ENCODE results near the gene MYH14. TPM values are rescaled to one million over a fixed set of nuclear protein-coding genes. Genes with fewer than 3 reads are reported as not detected.

The MYH14 gene
- total and polyA plus RNA-seq, 2 of the 13 experiments (the other 11 are each of a cell fraction or from before 2014, with no cell fraction given), result 5.5 to 5.8 TPM

DNA sequence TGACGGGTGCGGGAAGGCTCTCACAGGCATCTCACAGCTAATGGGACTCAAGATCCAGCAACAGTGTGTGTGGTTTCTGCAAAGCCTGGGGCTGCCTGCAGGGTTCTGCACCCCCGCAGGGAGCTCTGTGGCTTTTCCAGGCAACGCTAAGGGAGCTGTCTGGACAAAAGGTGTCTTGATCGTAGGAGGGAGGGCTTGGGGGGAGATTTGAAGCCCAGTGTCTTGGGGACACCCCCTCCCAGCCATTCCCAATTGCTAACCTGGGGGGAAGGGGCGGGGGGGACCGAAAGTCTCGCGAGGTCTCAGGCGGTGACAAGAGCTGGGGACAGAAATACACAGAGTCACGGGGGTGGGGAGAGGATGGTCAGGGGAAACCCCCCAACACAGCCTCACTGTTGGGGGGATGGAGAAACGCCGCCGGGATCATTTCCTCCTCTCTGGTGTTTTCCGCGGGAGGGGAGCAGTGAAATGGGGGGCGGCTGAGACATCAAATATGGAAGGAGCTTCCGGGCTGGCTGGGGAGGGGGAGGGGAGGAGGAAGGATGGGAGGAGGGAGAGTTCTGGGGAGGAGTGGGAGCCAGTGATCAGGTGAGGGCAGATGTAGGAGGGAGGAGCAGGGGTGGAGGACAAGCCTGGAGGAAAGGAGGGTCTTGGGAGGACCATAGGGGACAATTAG, 112.5 kb downstream of the MYH14 start:
- 83% methylated on average over 17 of the region's 18 CpGs for WGBS (ENCODE audit: low lambda C conversion rate)
- no peak overlapping the region for H3K9ac ChIP-seq (ENCODE audit: insufficient read depth, low read depth, low read length)
- no peaks in the 10 kb centered on the region for H3K9me3 ChIP-seq (ENCODE audit: low read length)
- TF ChIP-seq ZNF10 (CRISPR knock-in tag; IDR thresholded peaks at IDR 0.05; ENCODE audit: borderline replicate concordance, low read depth) (no peak), ZNF263 (CRISPR knock-in tag; IDR thresholded peaks at IDR 0.05) (peak; percentile 87)
- intact Hi-C loops (cut with micrococcal nuclease; ENCODE audit: unreplicated experiment) (no loop called here), in situ Hi-C loops (cut with HindIII; ENCODE audit: extremely low pct_ligation_motif_present, low pct_unique_long_range_greater_than_20kb) (no loop called here)
- CTCF ChIA-PET (ENCODE audit: low intra/inter-chr PET ratio, low total read pairs), result no interaction called here
- no peak overlapping the region for H3K27ac ChIP-seq (ENCODE audit: extremely low read length, insufficient read depth, low read length)
- no peaks in the 10 kb centered on the region; a peak in 1 of 5 replicates for H3K36me3 ChIP-seq (replicated peaks in 1 of 2; ENCODE audit: control insufficient read depth in 1 of 2, insufficient read depth in 2 of 2, low read length in 2 of 2)
- FAIRE-seq, result no peak
- no peaks in the 10 kb centered on the region for H3K79me2 ChIP-seq (ENCODE audit: insufficient read depth, low read length)
- H3K4me2 ChIP-seq (ENCODE audit: low read depth, low read length), result no peak overlapping the region
- H4K20me1 ChIP-seq (ENCODE audit: insufficient read depth, low read length), result no peaks in the 10 kb centered on the region
- DNase-seq (ENCODE audit: low spot score), result no peak
- POLR2A ChIA-PET, result no interaction called here
- H3K27me3 ChIP-seq (ENCODE audit: control insufficient read depth in 1 of 2, insufficient read depth in 2 of 2, low read length in 2 of 2), result no peaks in the 10 kb centered on the region
- H3K4me3 ChIP-seq (replicated peaks in 1 of 3; ENCODE audit: insufficient read depth in 1 of 3, low read depth in 2 of 3, low read length in 3 of 3), result no peak overlapping the region
- ATAC-seq, result no peak
- BruUV-seq (replicated peaks), result no TSS peak
- H3K4me1 ChIP-seq (ENCODE audit: insufficient read depth, low read length), result peaks cover 13% of the 10 kb centered on the region
- no peak overlapping the region for H2AFZ ChIP-seq (ENCODE audit: low read length)

DNA sequence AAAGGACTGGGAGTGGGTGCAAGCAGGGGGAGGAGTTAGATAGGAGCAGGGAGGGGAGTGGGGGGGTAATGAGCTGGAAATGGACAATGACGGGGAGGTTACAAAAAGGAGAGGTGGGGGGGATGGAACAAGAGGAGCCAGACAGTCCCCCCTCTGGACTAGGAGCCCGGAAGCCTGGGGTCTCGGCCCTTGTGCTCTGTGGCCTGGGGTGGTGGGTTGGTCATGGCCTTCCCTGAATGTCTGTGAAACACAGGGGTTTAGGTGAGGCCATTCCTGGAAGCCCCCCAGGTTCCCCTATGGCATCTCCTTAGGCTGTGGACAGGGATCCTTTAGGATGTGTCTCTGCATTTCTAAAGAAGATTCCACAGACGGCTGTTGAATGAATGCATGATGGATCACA, 113.7 kb downstream of the MYH14 start:
- Histone ChIP-seq H2AFZ (ENCODE audit: low read length) (no peak overlapping the region), H3K36me3 (replicated peaks in 1 of 2; ENCODE audit: control insufficient read depth in 1 of 2, insufficient read depth in 2 of 2, low read length in 2 of 2) (no peaks in the 10 kb centered on the region; a peak in 1 of 5 replicates), H3K9me3 (ENCODE audit: low read length) (no peaks in the 10 kb centered on the region), H3K4me3 (replicated peaks in 1 of 3; ENCODE audit: insufficient read depth in 1 of 3, low read depth in 2 of 3, low read length in 3 of 3) (no peak overlapping the region), H3K27me3 (ENCODE audit: control insufficient read depth in 1 of 2, insufficient read depth in 2 of 2, low read length in 2 of 2) (no peaks in the 10 kb centered on the region), H3K4me2 (ENCODE audit: low read depth, low read length) (no peak overlapping the region), H3K27ac (ENCODE audit: extremely low read length, insufficient read depth, low read length) (no peak overlapping the region), H3K79me2 (ENCODE audit: insufficient read depth, low read length) (no peaks in the 10 kb centered on the region), H3K4me1 (ENCODE audit: insufficient read depth, low read length) (peaks cover 13% of the 10 kb centered on the region), H3K9ac (ENCODE audit: insufficient read depth, low read depth, low read length) (no peak overlapping the region), H4K20me1 (ENCODE audit: insufficient read depth, low read length) (no peaks in the 10 kb centered on the region)
- ATAC-seq (no peak), FAIRE-seq (no peak), DNase-seq (ENCODE audit: low spot score) (no peak)
- TF ChIP-seq, protein P1, sequence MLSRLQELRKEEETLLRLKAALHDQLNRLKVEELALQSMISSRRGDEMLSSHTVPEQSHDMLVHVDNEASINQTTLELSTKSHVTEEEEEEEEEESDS (CRISPR knock-in tag; IDR thresholded peaks at IDR 0.05; ENCODE audit: borderline replicate concordance), result no peak
- no peak for TF ChIP-seq SNAI1 (CRISPR knock-in tag; IDR thresholded peaks at IDR 0.05; ENCODE audit: borderline replicate concordance)
- no peak for TF ChIP-seq ZNF260 (CRISPR knock-in tag; IDR thresholded peaks at IDR 0.05; ENCODE audit: borderline replicate concordance, low read depth)
- no peak for TF ChIP-seq KDM6A (CRISPR knock-in tag; IDR thresholded peaks at IDR 0.05; ENCODE audit: low read depth)
- TF ChIP-seq ZNF264 (CRISPR knock-in tag; IDR thresholded peaks at IDR 0.05), result no peak
- TF ChIP-seq ZNF607 (CRISPR knock-in tag; IDR thresholded peaks at IDR 0.05; ENCODE audit: borderline replicate concordance), result no peak
- ChIA-PET POLR2A (no interaction called here), CTCF (ENCODE audit: low intra/inter-chr PET ratio, low total read pairs) (no interaction called here)
- in situ Hi-C loops (cut with HindIII; ENCODE audit: extremely low pct_ligation_motif_present, low pct_unique_long_range_greater_than_20kb) (no loop called here), intact Hi-C loops (cut with micrococcal nuclease; ENCODE audit: unreplicated experiment) (no loop called here)
- BruUV-seq (replicated peaks), result no TSS peak
- WGBS (ENCODE audit: low lambda C conversion rate), result 91% methylated on average over 3 of the region's 4 CpGs
